GM12878 (cell line): Measurements from ENCODE around the gene HGS. TPM values are rescaled to one million over a fixed set of nuclear protein-coding genes. Genes with fewer than 3 reads are reported as not detected.

Experiments used
- ATF3 ChIP-seq: IDR thresholded peaks from 2 replicates; pipeline ENCODE4 v1.6.1; 2011; ENCODE audit warnings: low read depth, mild to moderate bottlenecking, low read length, moderate library complexity, borderline replicate concordance; ENCODE audit errors: extremely low read depth
- CBX5 ChIP-seq: sonication (generic); IDR thresholded peaks from 2 replicates; pipeline ENCODE4 v1.6.1; 2016; ENCODE audit warnings: low read depth, moderate library complexity, mild to moderate bottlenecking, inconsistent platforms
- CHD1 ChIP-seq: IDR thresholded peaks from 2 replicates; pipeline ENCODE4 v1.6.1; 2012; ENCODE audit warnings: low read depth, low read length, improper control_type of control experiment
- EGR1 ChIP-seq, 2 experiments: IDR thresholded peaks; 1 replicate in 1 of 2; 2 replicates in 1 of 2; pipeline ENCODE4 v1.6.1; 2011 to 2012; ENCODE audit warnings: low read depth in 2 of 2, low read length in 2 of 2, borderline replicate concordance in 1 of 2, mild to moderate bottlenecking in 1 of 2, moderate library complexity in 1 of 2
- FOS ChIP-seq: IDR thresholded peaks from 3 replicates; pipeline ENCODE4 v1.6.1; 2011; ENCODE audit warnings: borderline replicate concordance; ENCODE audit not compliant: insufficient read length; ENCODE audit errors: extremely low read depth
- IRF3 ChIP-seq: fragments of 450-650 bp; IDR thresholded peaks from 2 replicates; pipeline ENCODE4 v1.6.1; 2014; ENCODE audit warnings: mild to moderate bottlenecking
- IRF4 ChIP-seq: IDR thresholded peaks from 2 replicates; pipeline ENCODE4 v1.6.1; 2011; ENCODE audit warnings: low read depth, low read length
- MAX ChIP-seq: IDR thresholded peaks from 2 replicates; pipeline ENCODE4 v1.6.1; 2012; ENCODE audit warnings: low read depth, low read length, improper control_type of control experiment
- MEF2B ChIP-seq: fragments of 450-650 bp; IDR thresholded peaks from 2 replicates; pipeline ENCODE4 v1.6.1; 2018; ENCODE audit warnings: mild to moderate bottlenecking, moderate library complexity; ENCODE audit not compliant: partially characterized antibody, poor library complexity, severe bottlenecking
- PML ChIP-seq: IDR thresholded peaks from 2 replicates; pipeline ENCODE4 v1.6.1; 2012; ENCODE audit warnings: low read length, inconsistent platforms
- STAT1 ChIP-seq: fragments of 450-650 bp; conservative IDR thresholded peaks from 2 replicates; pipeline ENCODE4 v1.6.1; 2014; ENCODE audit warnings: antibody characterized with exemption, mild to moderate bottlenecking
- TAF1 ChIP-seq: IDR thresholded peaks from 2 replicates; pipeline ENCODE4 v1.6.1; 2011; ENCODE audit warnings: mild to moderate bottlenecking, low read depth, low read length, borderline replicate concordance
- YBX1 ChIP-seq: fragments of 450-650 bp; IDR thresholded peaks from 2 replicates; pipeline ENCODE4 v1.6.1; 2016; ENCODE audit warnings: antibody characterized with exemption
- ZBED1 ChIP-seq: IDR thresholded peaks from 2 replicates; pipeline ENCODE4 v1.6.1; 2016; ENCODE audit warnings: borderline replicate concordance
- ZSCAN29 ChIP-seq: fragments of 450-650 bp; IDR thresholded peaks from 2 replicates; pipeline ENCODE4 v1.6.1; 2017; ENCODE audit warnings: mild to moderate bottlenecking, moderate library complexity
- polyA plus RNA-seq, 11 experiments: library from polyadenylated mRNA; depleted of rRNA in 4 of 11; unstranded in 6 of 11; stranded (reverse) in 5 of 11; fragments of >200 nt; fragmentation: Nextera tagmentation in 4 of 11; fragmentation: Illumina TruSeq in 1 of 11; extraction: Ambion mirVana in 4 of 11; extraction: Trizol in 1 of 11; gene quantifications; 1 replicate in 1 of 11; 2 replicates in 10 of 11; pipeline versions ENCODE4 v1.2.1 to v1.2.3, GENCODE V29; 2011 to 2016; ENCODE audit warnings: inconsistent platforms in 2 of 11, missing spikeins in 2 of 11, low read depth in 1 of 11
- total RNA-seq, 4 experiments: library from RNA; depleted of rRNA in 3 of 4; stranded (reverse); fragments of >200 nt in 3 of 4; fragmentation: Illumina TruSeq in 1 of 4; extraction: Trizol in 1 of 4; gene quantifications; 2 replicates each; pipeline versions ENCODE4 v1.2.1 to v1.2.3, GENCODE V29; 2013 to 2021
- TF ChIP-seq, protein P1 (sequence below): IDR thresholded peaks from 2 replicates; pipeline ENCODE4 v1.6.1; 2012; ENCODE audit warnings: mild to moderate bottlenecking, low read depth, low read length
- TF ChIP-seq, protein P2 (sequence below): IDR thresholded peaks from 2 replicates; pipeline ENCODE4 v1.6.1; 2011; ENCODE audit warnings: mild to moderate bottlenecking, low read depth, low read length, moderate library complexity; ENCODE audit not compliant: insufficient replicate concordance
- TF ChIP-seq, protein P3 (sequence below): fragments of 450-650 bp; IDR thresholded peaks from 2 replicates; pipeline ENCODE4 v1.6.1; 2016; ENCODE audit warnings: mild to moderate bottlenecking, moderate library complexity, borderline replicate concordance

The HGS gene
- total and polyA plus RNA-seq, 10 of the 15 experiments (the other 5 are each of a cell fraction or from before 2014, with no cell fraction given) = 2.2 to 85.6 (median 55.3) TPM

- TF ChIP-seq, protein P1, sequence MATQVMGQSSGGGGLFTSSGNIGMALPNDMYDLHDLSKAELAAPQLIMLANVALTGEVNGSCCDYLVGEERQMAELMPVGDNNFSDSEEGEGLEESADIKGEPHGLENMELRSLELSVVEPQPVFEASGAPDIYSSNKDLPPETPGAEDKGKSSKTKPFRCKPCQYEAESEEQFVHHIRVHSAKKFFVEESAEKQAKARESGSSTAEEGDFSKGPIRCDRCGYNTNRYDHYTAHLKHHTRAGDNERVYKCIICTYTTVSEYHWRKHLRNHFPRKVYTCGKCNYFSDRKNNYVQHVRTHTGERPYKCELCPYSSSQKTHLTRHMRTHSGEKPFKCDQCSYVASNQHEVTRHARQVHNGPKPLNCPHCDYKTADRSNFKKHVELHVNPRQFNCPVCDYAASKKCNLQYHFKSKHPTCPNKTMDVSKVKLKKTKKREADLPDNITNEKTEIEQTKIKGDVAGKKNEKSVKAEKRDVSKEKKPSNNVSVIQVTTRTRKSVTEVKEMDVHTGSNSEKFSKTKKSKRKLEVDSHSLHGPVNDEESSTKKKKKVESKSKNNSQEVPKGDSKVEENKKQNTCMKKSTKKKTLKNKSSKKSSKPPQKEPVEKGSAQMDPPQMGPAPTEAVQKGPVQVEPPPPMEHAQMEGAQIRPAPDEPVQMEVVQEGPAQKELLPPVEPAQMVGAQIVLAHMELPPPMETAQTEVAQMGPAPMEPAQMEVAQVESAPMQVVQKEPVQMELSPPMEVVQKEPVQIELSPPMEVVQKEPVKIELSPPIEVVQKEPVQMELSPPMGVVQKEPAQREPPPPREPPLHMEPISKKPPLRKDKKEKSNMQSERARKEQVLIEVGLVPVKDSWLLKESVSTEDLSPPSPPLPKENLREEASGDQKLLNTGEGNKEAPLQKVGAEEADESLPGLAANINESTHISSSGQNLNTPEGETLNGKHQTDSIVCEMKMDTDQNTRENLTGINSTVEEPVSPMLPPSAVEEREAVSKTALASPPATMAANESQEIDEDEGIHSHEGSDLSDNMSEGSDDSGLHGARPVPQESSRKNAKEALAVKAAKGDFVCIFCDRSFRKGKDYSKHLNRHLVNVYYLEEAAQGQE = no peak
- TF ChIP-seq MEF2B (peak; percentile 85), IRF3 (no peak), FOS (no peak), MAX (peak; percentile 93), ATF3 (0 out of 2 replicates have a peak, but pooled peaks have one; percentile 40), ZBED1 (no peak), IRF4 (no peak), EGR1 (IDR thresholded peaks at IDR 0.05; ENCODE audit: borderline replicate concordance in 1 of 2, low read depth in 2 of 2, low read length in 2 of 2) (0 out of 3 replicates have a peak, but pooled peaks of 1 of the 2 experiments have one; percentile 41), STAT1 (no peak), ZSCAN29 (0 out of 2 replicates have a peak, but pooled peaks have one; percentile 17), YBX1 (no peak), CBX5 (no peak), TAF1 (0 out of 2 replicates have a peak, but pooled peaks have one; percentile 10), PML (0 out of 2 replicates have a peak, but pooled peaks have one; percentile 44), CHD1 (peak; percentile 46; the same call in 1 of the 2 replicates)
- TF ChIP-seq, protein P2, sequence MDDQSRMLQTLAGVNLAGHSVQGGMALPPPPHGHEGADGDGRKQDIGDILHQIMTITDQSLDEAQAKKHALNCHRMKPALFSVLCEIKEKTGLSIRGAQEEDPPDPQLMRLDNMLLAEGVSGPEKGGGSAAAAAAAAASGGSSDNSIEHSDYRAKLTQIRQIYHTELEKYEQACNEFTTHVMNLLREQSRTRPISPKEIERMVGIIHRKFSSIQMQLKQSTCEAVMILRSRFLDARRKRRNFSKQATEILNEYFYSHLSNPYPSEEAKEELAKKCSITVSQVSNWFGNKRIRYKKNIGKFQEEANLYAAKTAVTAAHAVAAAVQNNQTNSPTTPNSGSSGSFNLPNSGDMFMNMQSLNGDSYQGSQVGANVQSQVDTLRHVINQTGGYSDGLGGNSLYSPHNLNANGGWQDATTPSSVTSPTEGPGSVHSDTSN = no peak
- TF ChIP-seq, protein P3, sequence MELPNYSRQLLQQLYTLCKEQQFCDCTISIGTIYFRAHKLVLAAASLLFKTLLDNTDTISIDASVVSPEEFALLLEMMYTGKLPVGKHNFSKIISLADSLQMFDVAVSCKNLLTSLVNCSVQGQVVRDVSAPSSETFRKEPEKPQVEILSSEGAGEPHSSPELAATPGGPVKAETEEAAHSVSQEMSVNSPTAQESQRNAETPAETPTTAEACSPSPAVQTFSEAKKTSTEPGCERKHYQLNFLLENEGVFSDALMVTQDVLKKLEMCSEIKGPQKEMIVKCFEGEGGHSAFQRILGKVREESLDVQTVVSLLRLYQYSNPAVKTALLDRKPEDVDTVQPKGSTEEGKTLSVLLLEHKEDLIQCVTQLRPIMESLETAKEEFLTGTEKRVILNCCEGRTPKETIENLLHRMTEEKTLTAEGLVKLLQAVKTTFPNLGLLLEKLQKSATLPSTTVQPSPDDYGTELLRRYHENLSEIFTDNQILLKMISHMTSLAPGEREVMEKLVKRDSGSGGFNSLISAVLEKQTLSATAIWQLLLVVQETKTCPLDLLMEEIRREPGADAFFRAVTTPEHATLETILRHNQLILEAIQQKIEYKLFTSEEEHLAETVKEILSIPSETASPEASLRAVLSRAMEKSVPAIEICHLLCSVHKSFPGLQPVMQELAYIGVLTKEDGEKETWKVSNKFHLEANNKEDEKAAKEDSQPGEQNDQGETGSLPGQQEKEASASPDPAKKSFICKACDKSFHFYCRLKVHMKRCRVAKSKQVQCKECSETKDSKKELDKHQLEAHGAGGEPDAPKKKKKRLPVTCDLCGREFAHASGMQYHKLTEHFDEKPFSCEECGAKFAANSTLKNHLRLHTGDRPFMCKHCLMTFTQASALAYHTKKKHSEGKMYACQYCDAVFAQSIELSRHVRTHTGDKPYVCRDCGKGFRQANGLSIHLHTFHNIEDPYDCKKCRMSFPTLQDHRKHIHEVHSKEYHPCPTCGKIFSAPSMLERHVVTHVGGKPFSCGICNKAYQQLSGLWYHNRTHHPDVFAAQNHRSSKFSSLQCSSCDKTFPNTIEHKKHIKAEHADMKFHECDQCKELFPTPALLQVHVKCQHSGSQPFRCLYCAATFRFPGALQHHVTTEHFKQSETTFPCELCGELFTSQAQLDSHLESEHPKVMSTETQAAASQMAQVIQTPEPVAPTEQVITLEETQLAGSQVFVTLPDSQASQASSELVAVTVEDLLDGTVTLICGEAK = no peak
Observed at GRCh38 chr17:81711814-81712467, 28.1 kb downstream of the HGS start, which contains the start of gene SLC25A10 (continued).
